Activated CD4-positive, alpha-beta T cell treated with anti-CD3 and anti-CD28 coated beads for 24 hours (primary cell): ENCODE data around the gene REM2.

Experiments
- DNase-seq, 2 donors: peaks; one replicate each; pipeline ENCODE4 v3.0.0-alpha.2; 2020; ENCODE audit warnings: low read depth in 2 of 2

The REM2 gene

GRCh38 chr14:22929104-22929960 lies 46.3 kb downstream of the REM2 start, which contains the start of gene PRMT5:
TSS of gene PRMT5 (minus strand) at chr14:22929376. CDS start at chr14:22929361, 15 bp downstream.
- DNase-seq = peak; percentile 95 to 96

- no peak for DNase-seq
Measured at GRCh38 chr14:22929961-22930364, 46.9 kb downstream of the REM2 start.

- DNase-seq = no peak
Measured at GRCh38 chr14:22932146-22932545, 49.1 kb downstream of the REM2 start.

GRCh38 chr14:22935156-22935555 lies 52.1 kb downstream of the REM2 start:
- DNase-seq = no peak
